ENCODE results near the gene TTI1.

The TTI1 gene

GRCh38 chr20:38063911-38064530 lies 30.8 kb upstream of the TTI1 start:
- DNase-seq (ENCODE audit: low read depth), result no peak
- H3K4me3 ChIP-seq (ENCODE audit: low read depth, low read length), result no peak overlapping the region
- no peak for TF ChIP-seq CTCF (IDR thresholded peaks at IDR 0.05; ENCODE audit: control insufficient read depth, extremely low read depth, insufficient read depth)

GRCh38 chr20:38062890-38063289 lies 29.6 kb upstream of the TTI1 start:
- H3K4me3 ChIP-seq (ENCODE audit: low read depth, low read length), result no peak overlapping the region

GRCh38 chr20:38061109-38061508 lies 27.9 kb upstream of the TTI1 start:
- no peak overlapping the region for H3K4me3 ChIP-seq (ENCODE audit: low read depth, low read length)
- TF ChIP-seq CTCF (IDR thresholded peaks at IDR 0.05; ENCODE audit: control insufficient read depth, extremely low read depth, insufficient read depth), result no peak
- no peak for DNase-seq (ENCODE audit: low read depth)

More at GRCh38 chr20:38062890-38063289, 29.6 kb upstream of the TTI1 start:
- DNase-seq (ENCODE audit: low read depth), result no peak
- TF ChIP-seq CTCF (IDR thresholded peaks at IDR 0.05; ENCODE audit: control insufficient read depth, extremely low read depth, insufficient read depth), result no peak

GRCh38 chr20:38060536-38060935 lies 27.3 kb upstream of the TTI1 start:
- no peak overlapping the region for H3K4me3 ChIP-seq (ENCODE audit: low read depth, low read length)
- no peak for TF ChIP-seq CTCF (IDR thresholded peaks at IDR 0.05; ENCODE audit: control insufficient read depth, extremely low read depth, insufficient read depth)
- DNase-seq (ENCODE audit: low read depth), result no peak

- TF ChIP-seq CTCF (IDR thresholded peaks at IDR 0.05; ENCODE audit: control insufficient read depth, extremely low read depth, insufficient read depth), result no peak
- peak; percentile 62 for DNase-seq (ENCODE audit: low read depth)
- no peak overlapping the region for H3K4me3 ChIP-seq (ENCODE audit: low read depth, low read length)
Measured at GRCh38 chr20:38059832-38060231, 26.6 kb upstream of the TTI1 start.

- H3K4me3 ChIP-seq (ENCODE audit: low read depth, low read length), result no peak overlapping the region
- TF ChIP-seq CTCF (IDR thresholded peaks at IDR 0.05; ENCODE audit: control insufficient read depth, extremely low read depth, insufficient read depth), result peak; percentile 86
- DNase-seq (ENCODE audit: low read depth), result no peak
Measured at GRCh38 chr20:38057351-38057972, 24.2 kb upstream of the TTI1 start.

GRCh38 chr20:38055848-38056247 lies 22.6 kb upstream of the TTI1 start:
- DNase-seq (ENCODE audit: low read depth), result no peak
- no peak for TF ChIP-seq CTCF (IDR thresholded peaks at IDR 0.05; ENCODE audit: control insufficient read depth, extremely low read depth, insufficient read depth)
- no peak overlapping the region for H3K4me3 ChIP-seq (ENCODE audit: low read depth, low read length)
